Activated CD4-positive, alpha-beta T cell treated with anti-CD3 and anti-CD28 coated beads, Interleukin-2, amount 50 U/mL, for 16 hours (primary cell): ENCODE results near the gene NPIPA5.
"Not testable (repeated sequence)": the region's sequence is repeated elsewhere in the genome, so short reads cannot be mapped to it uniquely, and the experiment has no call there.

Experiments
- DNase-seq: peaks from one replicate; pipeline ENCODE4 v3.0.0-alpha.2; 2020

NPIPA5 gene

DNA sequence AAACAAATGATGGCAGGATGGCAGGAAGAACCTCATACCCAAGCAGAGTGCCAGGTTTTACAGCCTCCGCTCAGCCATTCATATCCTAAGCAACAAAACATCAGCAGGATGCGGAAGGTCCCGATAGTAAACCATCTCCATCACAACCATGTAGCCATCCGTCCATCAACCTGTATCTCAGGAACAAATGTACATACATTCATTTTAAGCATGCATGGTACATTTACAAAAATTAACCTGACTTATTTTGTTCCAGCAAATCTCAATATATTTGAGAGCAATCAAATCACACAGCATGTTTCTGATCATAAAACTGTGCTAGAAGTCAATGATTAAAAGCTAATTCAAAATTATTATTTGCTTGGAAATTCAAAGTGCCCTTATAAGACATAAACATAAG, at the start of gene NPIPA5:
TSS of gene NPIPA5 (minus strand) at position 101 of the 400 bp plus-strand sequence. CDS start at position 101, 0 bp downstream.
- DNase-seq = not testable (repeated sequence)

DNA sequence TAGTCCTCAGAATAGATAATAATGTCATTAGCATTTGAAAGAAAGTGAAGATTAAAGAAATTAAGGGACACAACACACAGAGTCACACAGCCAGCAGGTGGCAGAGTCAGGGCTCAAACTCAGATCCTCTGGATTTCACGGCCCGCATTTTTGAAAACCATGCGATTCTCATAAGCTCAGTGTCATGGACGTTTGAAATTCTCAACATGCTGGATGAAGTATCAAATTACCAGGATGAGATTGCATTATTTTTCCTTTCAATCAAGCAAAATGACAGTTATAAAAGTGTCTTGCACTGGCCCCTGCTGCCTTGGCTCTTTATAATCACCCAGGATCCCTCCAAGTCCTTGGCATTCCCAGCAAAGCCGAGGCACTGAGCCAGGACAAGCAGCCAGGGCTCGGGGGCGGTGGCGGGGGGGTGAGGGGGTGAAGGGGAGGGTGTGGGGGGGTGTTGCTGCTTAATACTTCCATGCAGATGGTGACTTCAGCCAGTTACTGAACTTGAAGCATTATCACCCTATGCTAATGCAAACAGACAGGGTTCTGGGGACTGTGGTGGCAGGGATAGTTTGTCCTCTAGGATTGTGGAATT, 49.6 kb upstream of the NPIPA5 start:
- DNase-seq = peak; percentile 48

DNA sequence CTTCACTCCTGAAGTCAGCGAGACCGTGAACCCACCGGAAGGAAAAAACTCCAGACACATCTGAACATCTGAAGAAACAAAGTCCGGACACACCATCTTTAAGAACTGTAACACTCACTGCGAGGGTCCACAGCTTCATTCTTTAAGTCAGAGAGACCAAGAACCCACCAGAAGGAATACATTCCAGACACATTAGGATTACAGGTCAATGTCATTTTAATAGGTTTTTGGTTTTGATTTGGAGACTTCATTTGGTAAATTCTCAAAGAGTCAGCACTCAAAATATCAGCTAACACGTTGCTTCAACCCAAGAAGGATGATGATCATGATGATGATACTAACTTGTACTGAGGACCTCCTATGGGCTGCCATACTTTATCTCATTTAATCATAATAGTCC, 48.7 kb upstream of the NPIPA5 start:
- DNase-seq = no peak

DNA sequence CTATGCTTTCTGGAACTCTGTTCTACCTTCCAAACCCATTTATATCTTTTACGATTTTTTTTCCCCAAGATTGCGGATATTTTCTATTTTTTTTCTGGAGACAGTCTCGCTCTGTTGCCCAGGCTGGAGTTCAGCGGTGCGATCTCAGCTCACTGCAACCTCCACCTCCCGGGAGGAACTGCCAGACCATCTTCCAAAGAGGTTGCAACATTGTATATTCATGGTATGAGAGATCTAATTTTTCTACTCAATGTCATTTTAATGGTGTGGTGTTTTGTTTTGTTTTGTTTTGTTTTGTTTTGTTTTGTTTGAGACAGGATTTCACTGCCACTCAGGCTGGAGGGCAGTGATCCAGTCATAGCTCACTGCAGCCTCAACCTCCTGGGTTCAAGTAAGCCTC, 47.8 kb upstream of the NPIPA5 start:
- no peak for DNase-seq

DNA sequence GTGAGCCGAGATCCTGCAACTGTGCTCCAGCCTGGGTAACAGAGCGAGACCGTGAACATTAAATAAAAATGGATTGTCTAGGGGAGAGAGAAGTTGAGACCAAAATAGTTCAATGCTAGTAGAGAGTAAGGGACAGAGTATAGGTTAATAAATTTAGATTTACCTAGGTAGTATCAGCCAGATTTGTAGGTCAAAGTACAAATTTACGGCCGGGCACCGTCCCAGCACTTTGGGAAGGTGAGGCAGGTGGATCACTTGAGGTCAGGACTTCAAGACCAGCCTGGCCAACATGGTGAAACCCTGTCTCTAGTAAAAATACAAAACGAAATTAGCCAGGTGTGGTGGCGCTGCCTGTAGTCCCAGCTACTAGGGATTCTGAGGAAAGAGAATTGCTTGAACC, 44.1 kb upstream of the NPIPA5 start:
- DNase-seq = no peak

DNA sequence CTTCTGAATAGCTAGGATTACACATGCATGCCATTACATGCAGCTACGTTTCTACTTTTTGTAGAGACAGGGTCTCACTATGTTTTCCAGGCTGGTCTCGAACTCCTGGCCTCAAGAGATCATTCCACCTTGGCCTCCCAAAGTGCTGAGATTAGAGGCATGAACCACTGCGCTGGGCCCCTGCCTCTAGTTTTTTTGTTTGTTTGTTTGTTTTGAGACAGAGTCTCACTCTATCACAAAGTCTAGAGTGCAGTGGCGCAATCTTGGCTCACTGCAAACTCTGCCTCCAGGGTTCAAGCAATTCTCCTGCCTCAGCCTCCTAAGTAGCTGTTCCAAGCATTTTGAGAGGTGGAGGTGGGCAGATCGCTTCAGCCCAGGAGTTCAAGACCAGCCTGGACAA, 43.6 kb upstream of the NPIPA5 start:
- DNase-seq = not testable (repeated sequence)

DNA sequence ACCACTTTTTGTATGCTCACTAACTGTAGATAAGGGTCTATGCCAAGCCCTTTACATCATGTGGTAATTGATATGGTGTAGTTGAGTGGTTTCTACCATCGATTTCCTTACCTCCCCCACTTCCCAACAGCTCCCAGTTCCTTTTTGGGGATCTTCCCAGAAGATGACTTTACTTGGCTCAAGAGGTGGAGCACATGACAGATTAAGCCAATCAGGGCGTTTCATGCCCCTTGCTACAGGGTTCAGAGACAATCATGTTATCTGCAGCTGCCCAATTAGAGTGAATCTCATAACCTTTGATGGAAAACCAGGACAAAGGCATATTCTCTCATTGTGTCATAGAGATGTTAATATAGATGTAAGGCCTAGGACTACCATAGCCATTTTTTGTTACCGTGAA, 40.1 kb upstream of the NPIPA5 start:
- no peak for DNase-seq

DNA sequence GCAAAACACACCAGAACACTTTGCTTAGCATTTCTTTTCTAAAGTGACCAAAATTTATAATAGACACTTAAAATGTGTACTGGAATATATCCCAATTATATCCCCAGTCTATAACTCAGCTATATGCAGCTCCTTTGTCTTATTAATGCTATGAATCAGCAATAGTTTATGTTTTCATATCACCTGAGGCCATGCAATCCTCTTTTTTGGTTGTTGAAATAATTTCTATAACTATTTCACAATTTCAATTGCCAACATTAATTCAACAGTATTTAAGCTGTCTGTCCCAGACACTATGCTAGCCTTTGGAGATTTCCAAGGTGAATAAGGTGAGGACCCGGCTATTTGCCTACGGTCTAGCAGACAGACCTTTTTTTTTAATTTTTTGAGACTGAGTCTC, 39.1 kb upstream of the NPIPA5 start:
- no peak for DNase-seq

DNA sequence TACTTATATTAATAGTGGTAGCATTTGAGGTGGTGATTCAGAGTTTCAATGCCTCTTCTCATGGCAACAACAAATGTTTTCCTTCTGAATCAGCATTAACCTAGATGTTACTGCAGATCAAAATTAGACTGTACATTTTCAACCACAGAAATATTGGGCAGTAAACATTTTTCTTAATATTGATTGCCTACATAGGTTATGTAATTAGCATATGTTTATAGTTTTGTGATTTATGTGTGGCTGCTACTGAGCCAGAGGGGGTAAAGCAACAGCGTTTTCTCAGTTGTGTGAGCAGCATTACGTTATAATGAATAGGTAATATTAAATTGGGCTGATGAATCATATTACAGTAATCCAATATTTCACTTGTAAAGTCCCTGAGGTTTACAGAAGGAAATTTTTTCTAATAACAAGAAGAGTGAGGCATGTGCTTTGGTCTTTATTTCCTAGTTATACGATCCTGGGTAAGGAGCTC, 37.5 kb upstream of the NPIPA5 start:
- no peak for DNase-seq

DNA sequence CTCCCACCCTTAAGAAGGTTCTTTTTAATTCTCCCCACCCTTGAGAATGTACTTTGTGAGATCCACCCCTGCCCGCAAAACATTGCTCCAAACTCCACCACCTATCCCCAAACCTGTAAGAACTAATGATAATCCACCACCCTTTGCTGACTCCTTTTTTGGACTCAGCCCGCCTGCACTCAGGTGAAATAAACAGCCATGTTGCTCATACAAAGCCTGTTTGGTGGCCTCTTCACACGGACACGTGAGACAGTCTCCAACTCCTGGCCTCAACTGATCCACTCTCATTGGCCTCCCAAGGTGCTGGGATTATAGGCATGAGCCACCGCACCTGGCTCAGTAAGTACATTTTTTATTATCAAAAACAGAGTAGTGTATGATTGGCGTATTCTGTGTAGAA, 31.4 kb upstream of the NPIPA5 start:
- not testable (repeated sequence) for DNase-seq

DNA sequence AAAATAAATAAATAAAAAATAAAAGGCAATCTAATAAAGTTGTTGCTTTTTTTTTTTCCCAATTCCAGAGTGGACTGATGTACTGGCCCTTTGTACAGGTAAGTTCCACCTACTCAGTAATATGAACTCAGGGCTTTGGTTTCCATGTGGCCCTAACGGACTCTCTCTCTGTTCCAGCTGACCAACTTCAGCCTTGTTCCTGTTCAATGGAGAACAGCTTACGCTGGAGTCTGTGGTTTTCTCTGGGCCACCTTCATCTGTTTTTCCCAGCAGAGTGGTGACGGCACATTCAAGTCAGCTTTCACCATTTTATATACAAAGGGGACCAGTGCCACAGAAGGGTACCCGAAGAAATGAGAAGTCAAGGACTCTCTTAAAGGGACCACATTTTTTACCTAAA, 29.7 kb upstream of the NPIPA5 start:
- not testable (repeated sequence) for DNase-seq

DNA sequence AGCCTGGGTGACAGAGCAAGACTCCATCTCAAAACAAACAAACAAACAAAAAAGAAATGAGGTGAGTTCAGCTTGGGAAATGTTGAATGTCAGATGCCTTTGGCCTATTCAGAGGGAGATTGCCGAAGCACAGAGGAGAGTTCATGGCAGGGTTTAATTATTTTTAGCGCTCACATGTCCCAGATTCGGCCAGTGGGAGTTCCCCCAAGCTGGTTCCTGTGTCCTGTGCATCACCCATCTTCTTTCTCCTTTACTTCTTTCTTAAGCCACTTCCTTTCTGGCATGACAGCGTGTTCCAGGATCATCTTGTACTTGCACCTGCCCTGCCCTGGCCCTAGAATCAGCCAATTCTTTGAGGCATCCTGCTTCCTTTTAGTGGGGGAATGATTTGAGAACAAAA, 26.7 kb upstream of the NPIPA5 start:
- no peak for DNase-seq

DNA sequence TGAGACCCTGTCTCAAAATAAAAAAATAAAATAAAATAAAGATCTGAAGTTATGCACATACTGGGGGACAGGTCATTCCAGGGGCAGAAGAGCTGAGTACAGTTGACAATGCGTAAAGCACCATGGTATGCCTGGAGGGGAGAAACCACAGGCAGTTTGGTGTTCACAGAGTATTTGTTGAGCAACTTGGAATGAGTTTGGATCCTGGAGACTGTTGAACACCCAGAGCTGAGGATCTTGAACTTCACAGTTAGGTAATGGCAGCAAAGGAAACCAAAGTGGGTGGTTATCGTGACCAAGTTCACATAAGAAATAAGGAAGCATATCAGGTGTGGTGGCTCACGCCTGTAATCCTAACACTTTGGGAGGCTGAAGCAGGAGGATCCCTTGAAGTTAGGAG, 26.0 kb upstream of the NPIPA5 start:
- not testable (repeated sequence) for DNase-seq

DNA sequence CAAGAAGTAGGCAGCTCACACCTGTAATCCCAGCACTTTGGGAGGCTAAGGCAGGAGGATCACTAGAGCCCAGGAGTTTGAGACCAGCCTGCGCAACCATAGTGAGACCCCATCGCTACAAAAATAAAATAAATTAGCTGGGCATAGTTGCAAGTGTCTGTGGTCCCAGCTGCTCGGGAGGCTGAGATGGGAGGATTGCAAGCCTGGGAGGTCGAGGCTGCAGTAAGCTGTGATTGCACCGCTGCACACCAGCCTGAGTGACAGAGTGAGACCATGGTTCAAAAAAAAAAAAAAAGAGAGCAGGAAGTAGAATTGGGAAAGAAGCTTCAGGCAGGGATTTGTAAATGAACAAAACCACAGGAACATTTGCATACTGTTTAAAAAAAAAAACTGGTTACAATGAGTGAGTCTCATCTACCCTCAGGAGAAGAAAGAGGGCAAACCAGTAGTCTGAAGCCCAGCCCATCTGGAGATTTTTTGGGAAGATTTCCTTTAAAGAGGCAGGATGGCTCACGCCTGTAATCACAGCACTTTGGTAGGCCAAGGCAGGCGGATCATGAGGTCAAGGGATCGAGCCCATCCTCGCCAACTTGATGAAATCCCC, 25.4 kb upstream of the NPIPA5 start:
- no peak for DNase-seq

DNA sequence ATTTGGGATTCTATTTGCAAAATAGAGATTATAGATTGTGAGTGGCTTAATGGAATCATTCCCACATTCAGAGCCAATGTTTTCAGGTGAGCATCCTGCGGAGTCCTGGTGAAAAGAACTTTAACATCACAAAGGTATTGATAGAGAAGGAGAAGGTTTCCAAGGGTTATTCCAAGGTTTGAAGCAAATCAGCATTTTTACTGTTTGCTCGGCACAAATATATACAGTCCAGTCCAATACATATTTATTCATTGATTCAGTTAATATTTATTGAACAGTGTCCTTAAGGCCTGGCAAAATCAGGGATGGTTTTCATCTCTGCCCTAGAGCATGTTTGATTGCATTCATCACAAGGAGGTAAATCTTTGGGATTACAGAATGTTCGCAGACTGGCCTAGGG, 23.9 kb upstream of the NPIPA5 start:
- DNase-seq = no peak

DNA sequence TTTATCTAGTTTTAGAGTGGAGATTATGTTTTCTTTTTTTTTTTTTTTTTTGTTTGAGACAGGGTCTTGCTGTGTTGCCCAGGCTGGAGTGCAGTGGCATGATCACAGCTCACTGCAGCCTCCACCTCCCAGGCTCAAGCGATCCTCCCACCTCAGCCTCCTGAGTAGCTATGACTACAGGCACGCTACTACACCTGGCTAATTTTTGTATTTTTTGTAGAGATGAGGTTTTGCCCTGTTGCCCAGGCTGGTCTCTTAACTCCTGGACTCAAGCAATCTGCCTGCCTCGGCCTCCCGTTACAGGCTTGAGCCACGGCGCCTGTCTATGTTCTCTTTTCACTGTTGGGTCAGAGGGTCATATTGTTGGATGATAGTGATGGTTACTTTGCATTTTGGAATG, 22.2 kb upstream of the NPIPA5 start:
- DNase-seq = not testable (repeated sequence)

DNA sequence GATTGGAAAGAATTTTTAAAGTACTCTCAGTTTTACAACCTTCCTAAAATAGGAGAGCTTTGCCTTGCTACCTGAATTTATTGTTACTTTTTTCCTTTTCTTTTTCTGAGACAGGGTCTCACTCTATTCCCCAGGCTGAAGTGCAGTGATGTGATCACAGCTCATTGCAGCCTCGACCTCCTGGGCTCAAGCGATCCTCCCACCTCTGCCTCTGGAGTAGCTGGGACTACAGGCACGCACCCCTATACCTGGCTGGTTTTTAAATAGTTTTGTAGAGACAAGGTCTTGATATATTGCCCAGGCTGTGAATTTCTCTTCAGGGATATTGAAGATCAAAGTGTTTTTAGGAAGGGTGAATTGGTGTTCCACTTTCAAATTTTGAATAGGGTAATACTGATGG, 21.2 kb upstream of the NPIPA5 start:
- no peak for DNase-seq

DNA sequence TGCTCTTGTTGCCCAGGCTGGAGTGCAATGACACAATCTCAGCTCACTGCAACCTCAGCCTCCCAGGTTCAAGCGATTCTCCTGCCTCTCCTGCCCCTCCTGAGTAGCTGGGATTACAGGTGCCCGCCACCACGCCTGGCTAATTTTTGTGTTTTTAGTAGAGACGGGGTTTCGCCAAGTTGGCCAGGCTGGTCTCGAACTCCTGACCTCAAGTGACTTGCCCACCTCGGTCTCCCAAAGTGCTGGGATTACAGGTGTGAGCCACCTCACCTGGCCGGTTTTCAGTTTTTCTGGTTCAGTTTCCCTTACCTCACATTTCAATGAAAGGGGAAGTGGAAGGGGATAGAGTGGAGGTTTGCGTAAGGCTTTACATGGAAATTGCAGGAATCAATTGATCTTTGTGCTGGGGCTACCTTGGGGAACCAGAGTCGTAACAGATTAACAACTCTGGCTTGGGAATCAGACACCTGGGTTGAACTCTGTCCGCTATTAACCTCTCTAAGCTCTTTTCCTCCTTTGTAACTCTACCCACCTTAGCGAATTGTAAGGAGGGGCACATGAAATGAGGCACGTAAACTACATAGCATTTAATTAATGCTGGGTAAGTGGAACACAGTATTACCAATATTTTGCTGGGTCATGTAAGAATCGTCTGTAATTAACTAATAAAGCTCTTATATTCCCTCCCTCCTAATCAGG, 20.7 kb upstream of the NPIPA5 start:
- DNase-seq = no peak

DNA sequence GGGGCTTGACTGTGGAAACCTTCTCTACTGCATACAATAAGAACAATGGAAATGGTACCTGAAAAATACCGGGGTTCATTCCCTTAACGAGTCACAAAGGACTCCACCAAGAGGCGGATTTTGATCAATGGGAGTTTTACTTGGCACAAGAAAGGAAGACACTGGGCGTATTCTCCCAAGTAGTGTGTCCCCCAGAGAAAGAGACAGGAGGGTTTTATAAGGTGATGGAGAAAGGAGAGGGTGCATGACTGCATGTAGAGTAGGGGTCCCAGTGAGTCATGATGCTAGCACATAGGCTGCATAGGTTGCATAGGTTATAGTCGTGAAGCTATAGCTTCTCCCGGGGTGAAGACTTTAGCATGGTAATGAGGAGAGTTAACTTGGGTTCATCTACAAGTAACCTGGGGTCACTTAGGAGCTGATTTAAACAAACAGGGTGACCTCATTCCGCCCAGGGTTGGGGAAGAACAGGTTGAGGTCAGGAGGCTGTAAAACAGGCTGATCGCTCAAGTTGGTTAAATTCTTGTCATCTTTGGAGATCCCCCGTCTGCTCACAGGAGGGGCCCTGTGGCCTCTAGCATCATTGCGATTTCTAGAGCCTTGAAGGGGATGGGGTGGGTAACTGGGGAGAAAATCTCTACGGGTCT, 19.0 kb upstream of the NPIPA5 start:
- no peak for DNase-seq

DNA sequence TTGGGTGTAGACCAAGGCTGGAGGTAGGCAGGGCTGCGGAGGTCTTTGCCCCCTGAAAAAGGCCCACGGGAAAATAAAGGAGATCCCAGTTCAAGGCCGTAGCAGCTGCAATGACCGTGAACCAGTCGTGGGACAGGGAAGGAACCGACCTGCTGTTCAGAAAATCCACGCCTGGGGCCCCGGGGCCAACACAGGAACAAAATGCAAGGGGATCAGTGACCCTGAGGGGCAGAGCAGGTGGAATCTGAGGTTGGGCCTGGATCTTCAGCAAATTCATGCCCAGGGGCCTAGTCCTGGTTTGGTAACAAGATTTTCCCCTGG, 18.4 kb upstream of the NPIPA5 start:
- DNase-seq = not testable (repeated sequence)

DNA sequence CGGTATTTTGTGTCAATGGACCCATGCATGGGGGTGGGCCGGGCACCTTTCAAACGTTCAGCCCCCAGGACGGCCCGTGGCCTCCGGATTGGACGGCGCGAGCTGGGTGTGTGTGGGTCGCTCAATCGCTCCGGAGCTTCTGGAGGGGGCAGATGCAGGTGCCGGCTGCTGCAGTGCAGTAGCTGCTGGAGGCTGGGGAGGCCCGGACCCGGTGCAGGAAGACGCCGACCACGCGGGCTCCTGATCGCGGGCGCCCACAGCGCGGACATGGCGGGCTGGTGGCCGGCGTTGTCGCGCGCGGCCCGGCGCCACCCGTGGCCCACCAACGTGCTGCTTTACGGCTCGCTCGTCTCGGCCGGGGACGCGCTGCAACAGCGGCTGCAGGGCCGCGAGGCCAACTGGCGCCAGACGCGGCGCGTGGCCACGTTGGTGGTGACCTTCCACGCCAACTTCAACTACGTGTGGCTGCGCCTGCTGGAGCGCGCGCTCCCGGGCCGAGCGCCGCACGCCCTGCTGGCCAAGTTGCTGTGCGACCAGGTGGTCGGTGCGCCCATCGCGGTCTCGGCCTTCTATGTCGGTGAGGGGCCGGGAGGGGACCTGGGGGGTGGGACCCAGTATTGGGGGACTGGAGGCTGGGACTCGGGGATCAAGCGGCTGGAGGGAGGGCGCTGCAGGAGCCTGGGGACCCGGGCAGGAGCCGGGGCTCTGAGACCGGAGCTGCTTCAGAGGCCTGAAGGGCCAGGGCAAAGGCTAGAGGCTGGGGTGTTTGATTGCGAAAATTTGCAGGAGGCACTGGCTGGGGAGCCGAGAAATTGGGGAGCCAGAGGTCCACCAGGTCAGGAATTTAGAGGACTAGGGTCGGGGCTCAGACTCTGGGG, 17.8 kb upstream of the NPIPA5 start, which contains the start of gene MPV17L:
TSS of gene MPV17L (plus strand) at position 124 of the 878 bp plus-strand sequence. CDS start at position 268, 144 bp downstream.
- DNase-seq = not testable (repeated sequence)

DNA sequence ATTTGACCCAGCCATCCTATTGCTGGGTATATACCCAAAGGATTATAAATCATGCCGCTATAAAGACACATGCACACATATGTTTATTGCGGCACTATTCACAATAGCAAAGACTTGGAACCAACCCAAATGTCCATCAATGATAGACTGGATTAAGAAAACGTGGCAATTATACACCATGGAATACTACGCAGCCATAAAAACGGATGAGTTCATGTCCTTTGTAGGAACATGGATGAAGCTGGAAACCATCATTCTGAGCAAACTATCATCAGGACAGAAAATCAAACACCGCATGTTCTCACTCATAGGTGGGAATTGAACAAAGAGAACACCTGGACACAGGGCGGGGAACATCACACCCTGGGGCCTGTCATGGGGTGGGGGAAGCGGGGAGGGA, 14.9 kb upstream of the NPIPA5 start:
- DNase-seq = not testable (repeated sequence)

DNA sequence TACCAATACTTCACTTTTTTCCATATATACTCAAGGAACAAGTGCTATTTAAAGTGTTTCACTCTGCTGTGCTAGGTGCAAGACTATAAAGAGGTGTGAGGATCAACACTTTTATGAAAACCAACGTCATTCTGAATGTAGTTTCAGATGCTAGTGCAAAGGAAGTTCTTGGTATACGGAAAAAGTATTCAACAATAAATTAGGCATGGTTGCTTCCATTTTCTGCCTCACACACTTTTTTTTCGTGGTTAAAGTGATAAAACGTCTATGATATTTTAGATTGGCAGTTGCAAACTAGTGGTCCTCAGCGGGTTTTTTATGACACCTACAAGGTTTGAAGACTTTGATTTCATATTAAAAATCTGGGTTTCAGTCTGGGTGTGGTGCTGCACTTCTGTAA, 11.8 kb upstream of the NPIPA5 start:
- not testable (repeated sequence) for DNase-seq
